ENCODE measurements around the gene PITRM1.

GRCh38 chr10:3165196-3165595 lies 7.4 kb downstream of the PITRM1 start:
- TF ChIP-seq CTCF (IDR thresholded peaks at IDR 0.05) (no peak), POLR2A (IDR thresholded peaks at IDR 0.05) (no peak)

All from heart left ventricle (tissue), 13 donors.